ENCODE measurements around the gene JCHAIN. TPM values are rescaled to one million over a fixed set of nuclear protein-coding genes. Genes with fewer than 3 reads are reported as not detected.

JCHAIN gene
- total and polyA plus RNA-seq, 2 of the 13 experiments (the other 11 are each of a cell fraction or from before 2014, with no cell fraction given) = not detected

- no peak for TF ChIP-seq ZNF749 (CRISPR knock-in tag; IDR thresholded peaks at IDR 0.05; ENCODE audit: borderline replicate concordance)
- no peak for TF ChIP-seq ZNF263 (CRISPR knock-in tag; IDR thresholded peaks at IDR 0.05)
- no peak for TF ChIP-seq ZFX (CRISPR knock-in tag; IDR thresholded peaks at IDR 0.05; ENCODE audit: low read depth)
- TF ChIP-seq AGO2 (optimal IDR thresholded peaks at IDR 0.05; ENCODE audit: low read depth, low read length) = no peak
Measured at GRCh38 chr4:70634482-70634881, 31.8 kb downstream of the JCHAIN start (continued).

- H3K4me3 ChIP-seq (replicated peaks in 1 of 3; ENCODE audit: insufficient read depth in 1 of 3, low read depth in 2 of 3, low read length in 3 of 3) = no peak overlapping the region
- FAIRE-seq (no peak), DNase-seq (ENCODE audit: low spot score) (no peak), ATAC-seq (no peak)
- in situ Hi-C loops (cut with HindIII; ENCODE audit: extremely low pct_ligation_motif_present, low pct_unique_long_range_greater_than_20kb) (no loop called here), intact Hi-C loops (cut with micrococcal nuclease; ENCODE audit: unreplicated experiment) (no loop called here)
- ChIA-PET CTCF (ENCODE audit: low intra/inter-chr PET ratio, low total read pairs) (no interaction called here), POLR2A (no interaction called here)
- BruUV-seq (replicated peaks) = no TSS peak
- TF ChIP-seq SAFB2 (CRISPR knock-in tag; IDR thresholded peaks at IDR 0.05; ENCODE audit: borderline replicate concordance, low read depth) (no peak), THAP7 (CRISPR knock-in tag; IDR thresholded peaks at IDR 0.05) (no peak), PATZ1 (CRISPR knock-in tag; IDR thresholded peaks at IDR 0.05) (no peak), ZNF362 (CRISPR knock-in tag; IDR thresholded peaks at IDR 0.05; ENCODE audit: borderline replicate concordance) (no peak), KLF16 (CRISPR knock-in tag; IDR thresholded peaks at IDR 0.05) (no peak), ZNF790 (CRISPR knock-in tag; IDR thresholded peaks at IDR 0.05; ENCODE audit: borderline replicate concordance) (no peak), ZNF350 (CRISPR knock-in tag; IDR thresholded peaks at IDR 0.05; ENCODE audit: borderline replicate concordance, low read depth) (no peak), ZNF782 (CRISPR knock-in tag; IDR thresholded peaks at IDR 0.05; ENCODE audit: borderline replicate concordance) (no peak), MLX (CRISPR knock-in tag; IDR thresholded peaks at IDR 0.05) (no peak), GATAD1 (CRISPR knock-in tag; IDR thresholded peaks at IDR 0.05) (no peak)
- no peaks in the 10 kb centered on the region for H4K20me1 ChIP-seq (ENCODE audit: insufficient read depth, low read length)
- 0 out of 2 replicates have a peak, but pooled peaks cover 1% of the 10 kb centered on the region for H3K4me1 ChIP-seq (ENCODE audit: insufficient read depth, low read length)
- H3K79me2 ChIP-seq (ENCODE audit: insufficient read depth, low read length) = no peaks in the 10 kb centered on the region
- H3K9ac ChIP-seq (ENCODE audit: insufficient read depth, low read depth, low read length) = no peak overlapping the region
- no peak overlapping the region for H3K4me2 ChIP-seq (ENCODE audit: low read depth, low read length)
- H3K27ac ChIP-seq (ENCODE audit: extremely low read length, insufficient read depth, low read length) = no peak overlapping the region
- no peak overlapping the region for H2AFZ ChIP-seq (ENCODE audit: low read length)
- no peaks in the 10 kb centered on the region for H3K36me3 ChIP-seq (replicated peaks in 1 of 2; ENCODE audit: control insufficient read depth in 1 of 2, insufficient read depth in 2 of 2, low read length in 2 of 2)
- 0% methylated on average over 1 of the region's 1 CpG for WGBS (ENCODE audit: low lambda C conversion rate)
- H3K9me3 ChIP-seq (ENCODE audit: low read length) = no peaks in the 10 kb centered on the region
- H3K27me3 ChIP-seq (ENCODE audit: control insufficient read depth in 1 of 2, insufficient read depth in 2 of 2, low read length in 2 of 2) = no peaks in the 10 kb centered on the region
Measured at GRCh38 chr4:70632028-70632427, 34.3 kb downstream of the JCHAIN start.
